22Rv1 (cell line): Measurements from ENCODE around the gene NAT9.
A peak's percentile ranks its signal among the peaks of the same experiment; 100 is the strongest.

Source experiments
- H3K27ac ChIP-seq: fragments of 450-650 bp; 2 replicates; pipeline ENCODE4 v1.5.1; 2017
- CTCF ChIP-seq: fragments of 450-650 bp; IDR thresholded peaks from 2 replicates; pipeline ENCODE4 v1.5.1; 2017; ENCODE audit warnings: mild to moderate bottlenecking
- ZFX ChIP-seq: fragments of 450-650 bp; IDR thresholded peaks from 2 replicates; pipeline ENCODE4 v1.6.1; 2017; ENCODE audit warnings: antibody characterized with exemption, borderline replicate concordance

The NAT9 gene

GRCh38 chr17:74776044-74776962, at the start of gene NAT9:
TSS of gene NAT9 (minus strand) at chr17:74776345. CDS start at chr17:74775698, 647 bp downstream.
- peak within 1 kb of the TSS; percentile 68 for H3K27ac ChIP-seq
- TF ChIP-seq ZFX (no peak), CTCF (no peak)

GRCh38 chr17:74824961-74825627, 48.9 kb upstream of the NAT9 start:
- no peak overlapping the region for H3K27ac ChIP-seq

GRCh38 chr17:74822939-74823367, 46.8 kb upstream of the NAT9 start:
- H3K27ac ChIP-seq, result no peak overlapping the region
- TF ChIP-seq CTCF, result no peak
- no peak for TF ChIP-seq ZFX

More at GRCh38 chr17:74824961-74825627, 48.9 kb upstream of the NAT9 start:
- no peak for TF ChIP-seq CTCF
- no peak for TF ChIP-seq ZFX

- TF ChIP-seq ZFX (no peak), CTCF (no peak)
- H3K27ac ChIP-seq, result no peak overlapping the region
These were observed 46.3 kb upstream of the NAT9 start for GRCh38 chr17:74822335-74822938.

GRCh38 chr17:74821655-74822334, 45.6 kb upstream of the NAT9 start:
- no peak overlapping the region for H3K27ac ChIP-seq
- TF ChIP-seq ZFX, result no peak
- no peak for TF ChIP-seq CTCF

GRCh38 chr17:74819801-74820436, 43.8 kb upstream of the NAT9 start:
- no peak overlapping the region for H3K27ac ChIP-seq
- TF ChIP-seq ZFX (no peak), CTCF (no peak)
